Stimulated activated CD8-positive, alpha-beta memory T cell treated with anti-CD3 and anti-CD28 coated beads, Interleukin-12 subunit alpha, Interleukin-12 subunit beta, amount 100 ng/mL, for 1 hour (primary cell): ENCODE data around the gene RAPGEF4.

Experiments used
- DNase-seq: peaks from one replicate; pipeline ENCODE4 v3.0.0-alpha.2; 2020; ENCODE audit warnings: low read depth

The RAPGEF4 gene

DNA sequence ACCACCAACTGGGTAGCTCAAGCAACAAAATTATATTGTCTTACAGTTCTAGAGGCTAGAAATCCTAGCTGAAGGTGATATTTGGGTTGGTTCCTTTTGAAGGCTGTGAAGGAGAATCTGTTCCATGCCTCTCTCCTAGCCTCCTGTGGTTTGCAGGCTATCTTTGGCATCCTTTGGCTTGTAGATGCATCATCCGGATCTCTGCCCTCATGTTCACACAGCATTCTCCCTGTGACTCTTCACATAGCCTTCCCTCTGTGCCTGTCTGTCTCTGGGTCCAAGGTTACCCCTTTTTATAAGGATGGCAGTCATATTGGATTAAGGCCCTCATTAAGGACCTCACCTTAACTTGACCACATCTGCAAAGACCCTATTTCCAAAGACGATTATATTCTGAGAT, 261.4 kb downstream of the RAPGEF4 start:
- DNase-seq, result no peak

DNA sequence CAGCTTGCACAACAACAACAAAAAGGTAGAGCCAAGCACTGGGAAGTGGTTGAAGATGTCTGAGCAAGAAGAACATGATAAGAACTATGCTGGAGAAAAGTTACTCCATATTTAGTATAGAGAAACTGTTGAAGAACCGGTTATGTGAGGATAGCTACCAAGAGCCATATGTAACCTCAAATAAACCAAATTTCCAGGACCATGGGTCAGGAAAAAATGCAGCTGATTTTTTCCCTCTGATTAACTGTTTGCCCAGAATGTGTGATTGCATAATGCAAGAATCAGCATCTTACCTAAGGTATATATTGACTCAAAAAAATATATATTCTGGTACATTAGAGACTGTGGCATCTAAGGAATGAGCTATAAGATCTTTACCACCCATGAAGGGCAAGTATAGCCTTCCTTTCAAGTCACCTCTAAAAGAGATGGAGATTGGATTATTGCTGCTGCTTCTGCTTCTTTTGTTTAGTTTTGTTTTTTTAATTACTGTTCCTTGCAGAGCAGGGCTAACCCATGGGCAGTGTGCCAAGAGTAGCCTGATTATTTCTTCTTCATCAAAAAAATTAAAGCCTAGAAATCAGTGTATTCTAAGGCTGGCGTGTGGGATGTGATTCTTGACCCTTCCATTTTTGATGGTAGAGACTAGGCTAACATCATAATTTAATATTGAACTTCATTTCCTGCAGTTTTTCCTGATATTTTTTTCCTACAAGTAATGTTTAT, 263.1 kb downstream of the RAPGEF4 start:
- DNase-seq, result no peak

DNA sequence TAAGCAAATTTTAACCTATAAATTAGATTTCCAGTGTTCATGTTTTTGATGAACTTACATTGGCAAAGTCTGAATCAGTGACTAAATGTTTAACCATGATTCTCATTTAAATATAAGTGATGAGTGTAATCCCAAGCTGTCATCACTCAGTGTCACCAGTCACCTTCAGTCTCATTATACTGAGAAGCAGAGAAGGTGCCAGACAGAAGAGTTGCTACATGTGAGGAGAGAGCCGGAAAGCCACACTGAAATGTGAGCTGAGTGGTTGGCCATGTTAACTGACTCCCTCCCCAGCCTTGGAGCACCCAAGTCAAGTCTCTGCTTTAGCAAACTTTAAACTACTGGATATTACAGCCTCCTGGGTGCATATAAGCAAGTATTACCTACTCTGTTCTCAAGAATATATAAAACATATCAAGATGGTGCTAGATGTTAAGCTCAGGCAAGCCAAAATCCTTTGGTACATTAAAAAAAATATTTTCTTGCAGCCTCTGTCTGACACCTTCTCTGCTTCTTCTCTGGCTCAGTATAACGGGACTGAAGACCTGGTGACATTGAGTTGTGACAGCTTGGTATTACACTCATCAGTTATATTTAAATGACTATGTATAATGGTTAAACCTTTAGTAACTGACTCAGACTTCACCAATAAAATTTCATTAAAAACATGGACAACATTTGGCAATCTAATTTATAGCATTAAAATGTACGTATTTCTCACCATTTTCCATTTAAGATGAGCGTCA, 264.2 kb downstream of the RAPGEF4 start:
- DNase-seq, result no peak

DNA sequence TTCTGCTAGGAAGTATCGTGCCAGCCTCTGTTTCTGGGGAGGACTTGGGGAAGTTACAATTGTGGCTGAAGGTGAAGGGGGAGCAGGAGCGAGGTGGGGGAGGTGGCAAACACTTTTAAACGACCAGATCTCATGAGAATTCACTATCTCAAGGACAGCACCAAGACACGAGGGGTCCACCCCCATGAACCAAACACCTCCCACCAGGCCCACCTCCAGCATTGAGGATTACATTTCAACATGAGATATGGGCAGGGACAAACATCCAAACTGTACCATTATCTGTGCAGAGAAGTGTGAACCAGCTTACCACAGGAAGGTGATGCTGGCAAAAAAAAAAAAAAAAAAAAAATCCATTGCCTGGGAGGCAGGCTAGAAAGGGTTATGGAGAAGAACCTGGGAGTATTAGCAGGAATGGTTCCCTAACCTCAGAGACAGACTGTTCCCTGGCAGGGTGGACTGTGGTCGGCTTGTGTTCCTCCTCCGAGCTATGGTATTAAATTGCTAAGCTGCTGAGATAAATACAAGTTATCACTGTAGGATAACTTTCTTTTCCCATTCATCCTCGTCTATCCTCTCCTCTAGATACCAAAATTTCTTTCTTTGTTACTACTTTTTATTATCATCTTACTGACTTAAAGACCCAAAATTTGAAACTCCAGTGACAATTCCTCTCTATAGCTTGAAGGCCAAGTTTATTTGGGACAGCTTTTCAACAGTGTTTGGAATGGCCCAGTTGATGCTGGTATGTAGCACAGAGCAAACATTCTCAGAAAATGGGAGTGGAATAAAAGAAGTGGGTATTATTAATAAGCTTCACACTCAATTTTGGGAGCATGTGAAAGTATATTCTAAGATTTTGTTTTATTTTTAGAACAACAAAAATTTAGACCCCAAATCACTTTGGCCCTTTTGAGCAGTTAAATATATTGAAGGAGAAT, 266.3 kb downstream of the RAPGEF4 start:
- DNase-seq, result no peak

DNA sequence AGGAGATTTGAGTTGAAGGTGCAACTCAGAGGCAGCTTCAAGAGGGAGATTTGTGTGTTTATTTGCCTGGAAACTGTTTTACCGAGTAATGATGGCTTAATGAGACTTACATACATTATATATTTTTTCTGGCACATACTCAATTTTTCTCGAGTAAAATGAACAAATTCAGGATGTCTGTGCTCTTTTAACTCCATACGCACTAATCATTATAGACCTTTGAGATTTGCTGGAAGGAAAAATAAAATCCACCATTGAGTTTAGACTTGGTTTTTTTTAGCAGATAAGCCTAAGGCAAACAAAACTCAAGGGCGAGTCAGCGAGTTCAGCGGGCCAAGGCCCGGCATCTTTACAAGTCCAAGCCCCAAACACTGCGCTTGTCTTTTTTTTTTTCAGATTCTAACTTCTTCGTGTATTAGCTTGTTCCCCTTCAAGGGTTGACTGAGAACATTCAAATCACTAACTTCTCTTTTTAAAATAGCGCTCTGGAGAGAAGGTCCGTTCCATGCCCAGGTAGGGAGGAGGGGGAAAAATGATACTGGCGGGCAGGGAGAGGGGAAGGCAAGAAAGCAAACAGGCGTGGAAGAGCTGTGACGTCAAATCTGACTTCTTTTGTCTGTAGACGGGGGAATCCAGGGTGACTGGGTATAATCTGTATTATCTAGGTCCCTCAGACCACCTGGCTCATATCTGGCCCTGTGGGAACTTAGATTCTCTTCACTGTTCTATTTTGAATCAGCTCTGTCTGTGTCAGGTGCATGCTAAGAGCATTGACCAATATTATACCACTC, 267.3 kb downstream of the RAPGEF4 start:
- no peak for DNase-seq

DNA sequence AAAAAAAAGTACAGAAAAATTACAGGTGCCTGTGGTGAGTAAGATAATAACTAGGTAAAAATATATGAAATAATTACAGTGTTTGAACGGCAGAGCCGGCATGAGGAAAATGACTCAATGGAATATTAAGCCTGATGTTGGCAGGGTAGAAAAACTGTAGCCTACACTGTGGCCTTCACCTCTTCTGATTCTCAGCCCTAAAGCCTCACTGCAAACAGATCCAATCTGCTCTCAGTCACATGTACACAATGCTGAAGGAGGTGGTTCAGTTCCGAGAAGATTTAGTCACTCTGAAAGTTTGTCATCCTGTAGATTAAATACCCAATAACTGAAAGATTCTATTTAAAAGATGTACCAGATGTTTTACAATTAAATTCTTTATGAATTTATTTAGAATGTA, 273.1 kb downstream of the RAPGEF4 start:
- DNase-seq, result no peak

DNA sequence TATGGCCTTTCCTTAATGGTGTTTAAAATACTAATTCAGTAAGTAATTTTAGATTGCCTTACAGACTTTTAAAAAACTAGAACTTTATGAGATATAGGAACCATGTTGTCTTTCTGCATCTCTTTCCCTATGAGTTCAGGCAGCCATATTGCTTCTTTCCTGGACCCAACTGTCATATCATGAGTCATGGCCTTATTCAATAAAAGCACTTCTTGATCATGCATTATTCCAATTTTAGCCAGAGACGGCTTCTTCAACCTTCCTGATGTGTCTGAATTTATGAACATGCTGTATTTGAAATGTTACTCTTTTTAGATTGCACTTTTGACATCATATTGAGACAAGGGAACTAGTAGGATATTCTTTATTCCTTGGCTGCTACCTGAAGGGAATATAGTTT, 274.6 kb downstream of the RAPGEF4 start:
- DNase-seq, result no peak

DNA sequence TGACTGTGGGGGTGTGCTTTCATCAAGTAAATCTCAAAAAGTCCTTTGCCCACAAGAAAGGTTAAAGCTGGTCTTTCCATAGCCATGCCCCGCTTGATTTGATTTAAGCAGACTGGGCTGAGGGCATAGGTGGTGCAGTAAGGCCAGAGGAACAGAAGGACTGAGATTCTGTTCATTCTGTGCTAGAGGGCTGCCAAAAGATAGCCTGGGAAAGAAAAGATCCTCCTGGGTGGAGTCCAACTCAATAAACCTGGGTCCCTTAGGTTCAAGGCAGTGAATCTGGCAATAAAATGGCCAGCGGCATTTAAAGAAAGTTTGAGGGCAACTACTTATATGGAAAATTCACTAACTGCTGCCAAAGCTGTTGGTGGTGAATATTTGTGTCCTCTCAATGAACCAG, 280.8 kb downstream of the RAPGEF4 start:
- DNase-seq, result no peak

DNA sequence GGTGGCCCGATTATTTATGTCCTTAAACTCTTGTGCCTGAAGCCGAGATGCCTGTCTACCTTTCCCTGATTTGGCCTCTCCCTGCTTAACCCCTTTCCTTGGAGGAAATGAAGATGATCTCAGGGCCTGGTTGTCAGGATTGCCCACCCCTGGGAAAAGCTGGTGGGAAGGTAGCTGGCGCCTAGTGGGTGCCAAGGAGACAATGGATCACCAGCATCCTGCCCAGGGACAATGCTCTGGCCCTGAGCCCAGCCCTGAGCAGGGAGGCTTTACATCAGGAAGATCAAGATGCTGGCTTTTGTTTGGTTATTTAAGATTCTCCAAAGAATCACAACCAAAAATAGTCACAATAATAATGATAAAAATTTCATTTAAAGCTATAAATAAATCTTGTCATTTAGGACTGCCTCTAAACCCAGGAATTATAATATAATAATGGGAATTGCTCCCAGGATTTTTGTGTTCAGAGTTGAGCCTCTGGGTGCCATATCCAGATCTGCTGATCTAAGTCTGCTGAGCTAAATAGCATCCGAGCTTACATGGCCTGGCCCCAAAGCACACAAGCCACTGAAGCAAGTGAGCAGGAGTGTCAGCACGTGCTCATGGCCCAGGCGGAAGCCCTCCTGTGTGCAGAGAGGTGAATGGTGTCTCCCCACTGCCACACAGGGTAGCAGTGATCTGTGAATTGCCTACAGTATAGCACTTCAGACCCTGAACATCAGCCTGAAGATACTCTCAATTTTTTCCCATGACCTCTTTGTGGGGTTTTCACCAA, 282.2 kb downstream of the RAPGEF4 start:
- no peak for DNase-seq

DNA sequence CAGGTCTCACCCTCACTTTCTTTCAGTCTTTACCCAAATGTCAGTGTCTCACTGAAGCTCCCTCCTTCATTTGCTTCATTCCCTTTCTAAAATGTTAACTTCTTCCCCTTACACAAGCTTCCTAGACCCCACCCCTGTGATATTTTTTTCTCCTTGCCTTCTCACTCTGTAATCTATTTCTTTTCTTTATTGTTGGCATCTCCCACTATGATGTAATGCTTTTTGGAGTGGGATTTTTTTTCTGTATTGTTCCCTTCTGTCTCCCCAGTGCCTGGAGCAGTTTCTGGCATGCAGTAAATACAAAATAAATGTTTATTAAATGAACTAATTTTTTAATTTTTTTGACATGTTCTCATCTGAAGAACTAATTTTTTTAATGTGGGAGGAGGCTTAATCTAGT, 284.1 kb downstream of the RAPGEF4 start:
- DNase-seq, result no peak

DNA sequence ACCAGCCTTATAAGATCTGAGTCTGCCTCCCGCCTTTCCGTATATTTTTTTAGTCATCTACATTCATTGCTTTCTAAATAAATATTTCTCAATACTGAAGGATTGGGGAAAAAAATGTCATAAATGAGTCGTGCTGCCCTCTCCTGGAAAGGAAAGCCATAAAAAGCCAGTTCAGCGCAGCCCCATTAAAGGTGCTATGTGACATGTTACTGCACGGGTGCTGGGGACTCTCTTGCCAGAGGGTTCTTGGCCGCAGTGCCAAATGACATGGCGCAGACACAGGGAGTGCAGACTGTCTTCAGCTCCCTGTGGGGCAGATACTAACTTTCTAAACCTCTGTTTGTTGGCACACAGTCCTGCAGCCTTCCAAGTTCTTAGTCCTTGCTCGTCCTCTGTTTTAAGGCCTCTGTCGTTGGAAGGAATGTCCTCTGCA, 286.3 kb downstream of the RAPGEF4 start:
- DNase-seq, result no peak

DNA sequence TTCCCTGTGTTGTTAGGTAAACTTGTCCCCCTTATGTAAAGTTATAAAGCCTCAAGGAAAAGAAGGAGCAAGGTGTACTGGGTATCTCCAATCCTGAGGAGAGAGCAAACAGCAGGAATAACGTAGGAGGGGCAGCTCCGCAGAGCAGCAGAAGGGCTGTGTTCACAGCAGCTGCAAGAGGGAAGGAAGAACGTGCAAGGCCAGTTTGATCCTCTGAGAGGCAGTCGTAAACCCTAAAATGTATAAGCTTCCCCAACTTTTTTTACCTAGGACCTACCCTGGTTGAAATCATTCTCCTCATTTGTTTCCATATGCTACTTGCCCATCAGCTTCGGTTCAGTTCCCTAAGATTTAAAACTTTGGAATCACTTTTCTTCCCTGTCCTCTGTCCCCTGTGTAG, 288.1 kb downstream of the RAPGEF4 start:
- no peak for DNase-seq

DNA sequence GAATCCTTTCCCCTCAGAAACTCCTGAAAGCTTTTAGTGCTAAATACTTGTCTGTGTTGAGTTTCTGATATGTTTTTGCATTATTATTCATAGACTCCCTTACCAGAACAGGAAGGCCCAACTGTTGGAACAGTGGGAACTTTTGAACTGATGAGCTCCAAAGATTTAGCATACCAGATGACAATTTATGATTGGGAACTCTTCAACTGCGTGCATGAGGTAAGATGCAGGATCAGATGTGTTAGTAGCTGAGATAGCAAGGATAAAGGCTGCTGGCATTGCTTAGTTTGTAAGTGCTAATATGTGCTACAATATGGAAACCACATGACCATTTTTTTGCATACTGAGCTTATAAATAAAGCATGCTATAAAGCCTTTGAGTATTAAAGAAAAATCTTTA, 290.8 kb downstream of the RAPGEF4 start:
- DNase-seq, result no peak

DNA sequence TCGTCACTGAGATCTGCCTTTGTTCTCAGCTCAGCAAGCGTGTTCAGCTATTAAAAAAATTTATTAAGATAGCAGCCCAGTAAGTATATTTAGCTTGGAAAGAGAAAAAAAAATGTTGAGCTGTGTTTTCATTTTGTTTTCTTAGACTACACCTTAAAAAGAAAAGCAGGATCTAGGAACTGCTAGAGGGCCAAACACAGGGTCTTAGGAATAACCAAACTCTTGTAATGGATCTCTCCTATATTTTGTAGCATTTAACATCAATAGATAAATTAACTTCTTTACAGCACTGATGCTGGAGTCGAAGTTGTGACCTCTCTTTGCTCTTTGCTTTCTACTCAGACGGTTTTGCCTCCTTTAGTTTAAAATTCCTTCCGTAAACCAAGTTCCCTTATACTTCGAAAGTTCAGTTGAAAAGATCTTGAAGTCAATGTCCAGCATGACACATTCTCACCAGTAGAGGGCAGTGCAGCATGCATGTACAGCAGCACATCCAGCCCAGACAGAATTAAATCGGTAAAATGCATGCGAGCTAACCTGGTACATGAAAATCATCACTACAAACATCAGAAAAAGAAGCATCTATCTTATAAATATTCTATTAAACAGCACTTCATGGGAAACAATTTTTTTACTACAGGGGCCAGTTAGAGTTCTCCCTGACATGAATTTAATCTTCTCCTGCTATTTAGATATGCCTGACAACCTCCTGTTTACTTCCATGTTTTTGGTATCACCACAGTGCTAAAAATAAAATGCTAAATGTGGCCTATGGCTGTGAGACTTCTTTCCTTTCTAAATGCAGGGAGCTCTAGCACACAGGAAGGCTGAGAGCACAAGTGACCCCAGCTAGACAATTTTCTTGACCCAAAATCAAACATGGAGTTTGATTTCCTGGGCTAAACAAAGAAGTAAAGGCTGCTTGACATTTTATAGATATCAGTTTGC, 291.8 kb downstream of the RAPGEF4 start:
- peak; percentile 68 for DNase-seq

DNA sequence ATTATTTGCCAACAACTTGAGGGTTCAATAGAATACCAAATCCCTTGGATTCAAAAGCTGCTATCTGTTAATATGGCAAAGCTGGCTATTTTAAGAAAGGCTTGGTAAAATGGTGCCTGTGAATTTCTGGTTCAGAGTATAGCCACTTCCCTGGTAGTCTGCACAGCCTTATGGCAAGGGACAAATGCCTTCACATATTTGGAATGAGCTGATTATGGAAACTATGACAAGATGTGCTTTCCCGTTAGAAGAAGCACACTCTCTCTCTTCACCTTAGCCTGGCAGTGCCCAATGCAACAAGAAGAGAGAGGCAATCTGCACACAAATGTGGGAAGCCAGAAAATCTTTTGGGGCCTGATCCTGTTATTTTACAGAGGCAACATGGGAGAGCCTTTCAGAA, 292.5 kb downstream of the RAPGEF4 start:
- DNase-seq, result no peak

DNA sequence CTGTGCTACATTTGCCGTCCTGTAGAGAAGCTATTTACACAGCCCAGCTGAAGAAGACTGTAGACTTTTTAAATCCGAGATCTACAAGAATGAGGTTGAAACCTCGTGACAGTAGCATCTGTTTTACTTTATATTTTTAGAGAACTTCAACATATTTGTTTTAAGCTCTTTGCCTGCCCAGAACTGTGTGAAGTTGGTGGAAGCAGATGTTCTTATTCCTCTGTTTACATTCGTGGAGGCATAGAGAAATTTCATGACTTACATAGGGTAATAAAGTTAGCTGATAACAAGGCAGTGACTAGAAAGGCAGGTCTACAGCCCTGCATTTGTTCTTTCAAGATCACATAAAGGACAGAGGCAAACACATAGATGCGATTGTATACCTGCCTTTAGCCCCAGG, 293.0 kb downstream of the RAPGEF4 start:
- no peak for DNase-seq

DNA sequence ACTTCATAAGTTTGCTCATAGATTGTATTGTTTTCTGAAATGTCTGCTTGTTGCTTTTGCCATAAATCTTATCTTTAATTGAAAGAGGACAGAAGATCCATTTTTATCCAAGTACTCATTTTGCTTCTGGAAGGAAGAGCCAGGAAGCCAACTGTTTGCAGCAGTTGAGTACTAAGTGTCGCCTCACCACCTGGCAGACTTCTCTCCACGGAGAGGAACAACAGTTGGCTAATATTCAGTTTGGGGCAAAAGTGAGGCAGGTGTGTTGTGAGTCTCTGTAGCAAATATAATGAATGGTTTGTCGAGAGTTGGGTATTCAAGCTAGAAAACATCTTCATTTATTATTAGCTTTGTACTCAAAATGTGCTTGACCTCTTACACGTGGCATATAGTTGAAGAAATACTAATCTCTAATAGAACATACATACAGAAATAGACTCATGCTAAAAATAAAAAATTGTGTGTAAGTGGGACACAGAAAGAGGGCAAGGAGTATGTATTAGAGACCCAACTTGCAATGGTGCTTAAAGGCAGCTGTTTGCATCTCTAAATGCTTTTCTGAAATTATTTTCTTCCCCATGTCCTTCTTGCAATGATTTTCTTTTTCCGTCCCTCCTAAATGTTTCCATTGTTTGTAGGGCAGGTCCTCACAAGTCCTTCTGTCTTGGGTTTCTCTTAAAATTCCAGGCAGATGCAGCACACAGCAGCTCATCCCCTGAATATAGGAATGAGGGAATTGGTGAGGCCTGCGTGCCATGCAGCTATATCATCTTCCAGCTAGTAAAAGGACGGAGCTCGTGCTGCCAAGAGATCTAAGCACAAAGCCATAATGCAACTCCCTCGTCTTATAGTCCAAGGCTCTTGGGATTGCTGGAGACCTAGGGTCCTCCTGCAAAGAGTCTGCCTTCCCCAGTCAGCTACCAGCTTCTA, 295.2 kb downstream of the RAPGEF4 start:
- DNase-seq, result no peak

DNA sequence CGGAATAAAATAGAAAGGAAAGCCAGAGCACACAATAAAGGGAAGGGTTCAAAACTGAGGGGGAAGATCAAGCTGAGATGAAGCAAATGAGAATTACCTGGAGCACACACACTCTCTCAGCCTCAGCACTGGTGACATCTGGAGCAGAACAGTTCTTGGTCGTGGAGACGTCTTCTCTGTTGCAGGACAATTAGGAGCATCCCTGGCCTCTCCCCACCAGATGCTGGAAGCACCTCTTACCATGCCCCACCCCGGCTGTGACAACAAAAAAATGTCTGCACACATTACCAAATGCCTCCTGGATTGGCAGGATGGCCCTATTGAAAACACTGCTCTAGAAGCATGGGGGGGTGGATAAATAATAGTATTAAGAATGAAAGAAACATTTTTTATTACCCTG, 296.4 kb downstream of the RAPGEF4 start:
- DNase-seq, result no peak

DNA sequence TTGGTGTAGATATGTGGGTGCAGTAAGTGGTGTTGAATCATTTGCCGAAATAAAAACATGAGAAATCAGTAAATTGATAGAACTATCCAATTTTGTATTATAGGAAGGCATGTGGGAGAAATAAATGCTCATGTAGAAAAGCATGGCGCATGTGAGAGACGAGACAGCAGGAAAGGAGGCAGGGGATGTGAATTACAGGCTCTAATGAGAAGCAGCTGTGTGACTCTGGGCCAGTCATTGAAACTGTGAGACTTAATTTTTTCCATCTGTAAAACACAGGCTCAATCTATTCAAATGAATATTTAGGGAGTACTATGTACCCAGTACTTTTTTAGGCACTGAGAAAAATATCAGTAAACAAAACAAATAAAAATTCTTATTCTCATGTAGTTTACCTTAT, 297.4 kb downstream of the RAPGEF4 start:
- no peak for DNase-seq
